HG02943 (cell line): ENCODE data around the gene SYT7.

ENCODE experiments used
- ATAC-seq: cut with Tn5 transposase; IDR thresholded peaks from one replicate; pipeline ENCODE4 v1.9.1; 2021; ENCODE audit warnings: mild to moderate bottlenecking, low read depth, moderate library complexity; ENCODE audit not compliant: unreplicated experiment

The SYT7 gene

GRCh38 chr11:61555978-61556377 is 24.9 kb downstream of the SYT7 start:
- ATAC-seq, result no peak

- ATAC-seq, result no peak
Measured at GRCh38 chr11:61555051-61555969, 25.6 kb downstream of the SYT7 start.

- no peak for ATAC-seq
Measured at GRCh38 chr11:61554172-61554988, 26.5 kb downstream of the SYT7 start.

GRCh38 chr11:61553373-61554171 is 27.3 kb downstream of the SYT7 start:
- no peak for ATAC-seq

GRCh38 chr11:61552108-61552635 is 28.7 kb downstream of the SYT7 start:
- no peak for ATAC-seq

GRCh38 chr11:61551634-61552033 is 29.2 kb downstream of the SYT7 start:
- no peak for ATAC-seq

- no peak for ATAC-seq
Measured at GRCh38 chr11:61550665-61551227, 30.1 kb downstream of the SYT7 start.

GRCh38 chr11:61549662-61550568 is 31.0 kb downstream of the SYT7 start:
- ATAC-seq, result no peak

GRCh38 chr11:61549177-61549576 is 31.7 kb downstream of the SYT7 start:
- ATAC-seq, result no peak

- ATAC-seq, result no peak
Measured at GRCh38 chr11:61547246-61547645, 33.6 kb downstream of the SYT7 start.

GRCh38 chr11:61546663-61547062 is 34.2 kb downstream of the SYT7 start:
- ATAC-seq, result no peak

GRCh38 chr11:61545921-61546320 is 35.0 kb downstream of the SYT7 start:
- ATAC-seq, result no peak

- ATAC-seq, result no peak
Measured at GRCh38 chr11:61545341-61545740, 35.5 kb downstream of the SYT7 start.

GRCh38 chr11:61544466-61544865 is 36.4 kb downstream of the SYT7 start:
- no peak for ATAC-seq

GRCh38 chr11:61543606-61544306 is 37.1 kb downstream of the SYT7 start:
- ATAC-seq, result no peak

GRCh38 chr11:61542705-61543104 is 38.2 kb downstream of the SYT7 start:
- ATAC-seq, result no peak

GRCh38 chr11:61542024-61542461 is 38.8 kb downstream of the SYT7 start:
- no peak for ATAC-seq

- ATAC-seq, result no peak
Measured at GRCh38 chr11:61541598-61541997, 39.3 kb downstream of the SYT7 start.
